HT1080 (cell line): ENCODE results near the gene SRPK1. TPM values are rescaled to one million over a fixed set of nuclear protein-coding genes. Genes with fewer than 3 reads are reported as not detected.
A peak's percentile ranks its signal among the peaks of the same experiment; 100 is the strongest.

ENCODE experiments used
- DNase-seq: peaks from one replicate; pipeline ENCODE4 v3.0.0-alpha.2; 2015; ENCODE audit warnings: low read depth
- total RNA-seq: library from RNA; depleted of rRNA; stranded (reverse); fragments of >200 nt; shearing (Covaris generic); gene quantifications from 2 replicates; pipeline ENCODE4 v1.2.3, GENCODE V29; 2014

Gene SRPK1
- total RNA-seq, 1 experiment from 2014 or later, result 72.3 TPM

GRCh38 chr6:35903679-35904078 is 17.2 kb downstream of the SRPK1 start:
- DNase-seq, result no peak

- no peak for DNase-seq
Observed at GRCh38 chr6:35900448-35900847, 20.4 kb downstream of the SRPK1 start.

- DNase-seq, result no peak
Observed at GRCh38 chr6:35898003-35898402, 22.9 kb downstream of the SRPK1 start.

DNA sequence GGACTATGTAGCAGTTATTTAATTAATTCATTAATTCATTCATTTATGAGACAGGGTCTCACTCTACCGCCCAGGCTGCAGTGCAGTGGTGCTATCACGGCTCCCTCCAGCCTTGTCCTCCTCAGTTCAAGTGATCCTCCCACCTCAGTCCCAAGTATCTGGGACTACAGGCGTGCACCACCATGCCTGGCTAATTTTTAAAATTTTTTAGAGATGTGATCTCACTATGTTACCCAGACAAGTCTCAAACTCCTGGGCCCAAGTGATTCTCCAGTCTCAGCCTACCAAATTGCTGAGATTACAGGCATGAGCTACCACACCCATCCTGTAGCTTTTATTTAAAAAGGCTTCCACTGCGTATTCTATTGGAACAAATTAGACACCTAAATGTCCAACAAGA is 23.4 kb downstream of the SRPK1 start:
- DNase-seq, result no peak

GRCh38 chr6:35897036-35897435 is 23.9 kb downstream of the SRPK1 start:
- DNase-seq, result no peak

- DNase-seq, result no peak
Observed at GRCh38 chr6:35896228-35896627, 24.7 kb downstream of the SRPK1 start.

- no peak for DNase-seq
Observed at GRCh38 chr6:35895560-35895959, 25.3 kb downstream of the SRPK1 start.

GRCh38 chr6:35894776-35895175 is 26.1 kb downstream of the SRPK1 start:
- DNase-seq, result no peak

DNA sequence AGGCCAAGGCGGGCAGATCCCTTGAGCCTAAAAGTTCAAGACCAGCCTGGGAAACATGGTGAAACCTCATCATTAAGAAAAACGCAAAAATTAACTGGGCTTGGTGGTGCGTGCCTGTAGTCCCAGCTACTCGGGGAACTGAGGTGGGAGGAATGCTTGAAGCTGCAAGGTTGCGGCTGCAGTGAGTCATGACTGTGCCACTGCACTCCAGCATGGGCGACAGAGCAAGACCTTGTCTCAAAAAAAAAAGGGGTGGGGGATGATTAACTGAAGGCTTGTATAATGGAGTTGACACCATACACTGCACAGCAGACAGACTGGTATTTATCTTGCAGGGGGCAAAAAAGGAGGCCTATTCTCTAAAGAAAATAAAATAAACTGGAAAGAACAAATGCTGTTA is 27.7 kb downstream of the SRPK1 start:
- peak; percentile 25 for DNase-seq

- no peak for DNase-seq
Observed at GRCh38 chr6:35892482-35892881, 28.4 kb downstream of the SRPK1 start.

GRCh38 chr6:35879151-35879550 is 41.7 kb downstream of the SRPK1 start:
- no peak for DNase-seq

GRCh38 chr6:35876902-35877301 is 44.0 kb downstream of the SRPK1 start:
- DNase-seq, result no peak

DNA sequence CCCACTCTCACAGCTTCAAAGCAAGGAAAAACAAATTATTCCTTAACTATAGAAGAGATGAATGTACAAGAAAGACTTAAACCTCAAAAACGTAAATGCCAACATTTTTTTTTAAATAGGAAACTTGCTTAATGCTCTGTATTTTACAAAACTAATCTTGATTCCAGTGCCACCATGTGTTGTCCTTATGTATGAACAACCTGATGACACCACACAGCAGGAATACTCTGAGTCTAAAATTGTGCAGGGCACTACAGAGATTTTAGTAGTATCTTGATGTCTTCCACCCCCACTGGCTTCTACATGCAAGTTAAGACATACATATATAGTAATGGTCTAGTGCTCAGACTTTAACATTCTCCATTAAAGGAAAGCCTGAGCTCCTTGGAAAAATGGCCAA is 46.2 kb downstream of the SRPK1 start:
- no peak for DNase-seq

GRCh38 chr6:35859367-35859766 is 61.5 kb downstream of the SRPK1 start:
- DNase-seq, result no peak

DNA sequence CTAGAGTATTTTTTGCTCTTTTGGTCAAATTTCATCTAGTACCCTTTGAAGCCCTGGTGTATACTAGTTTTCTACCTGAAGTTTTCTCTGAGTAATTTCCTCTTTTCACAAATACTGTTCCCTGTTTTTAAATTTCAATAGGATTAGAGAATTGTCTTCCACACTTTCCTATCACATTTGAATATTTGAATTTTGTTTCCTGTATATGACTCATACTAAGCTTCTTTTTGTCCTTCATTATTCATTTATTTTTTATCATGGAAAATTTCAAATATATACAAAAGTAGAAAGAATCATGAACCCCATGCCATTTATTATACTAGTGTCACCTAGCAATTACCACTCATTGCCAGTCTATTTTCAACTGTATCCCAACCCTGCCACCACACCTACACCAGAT is 63.0 kb downstream of the SRPK1 start:
- DNase-seq, result no peak

GRCh38 chr6:35856250-35856649 is 64.6 kb downstream of the SRPK1 start:
- no peak for DNase-seq

- DNase-seq, result no peak
Observed at GRCh38 chr6:35852994-35853393, 67.9 kb downstream of the SRPK1 start.

DNA sequence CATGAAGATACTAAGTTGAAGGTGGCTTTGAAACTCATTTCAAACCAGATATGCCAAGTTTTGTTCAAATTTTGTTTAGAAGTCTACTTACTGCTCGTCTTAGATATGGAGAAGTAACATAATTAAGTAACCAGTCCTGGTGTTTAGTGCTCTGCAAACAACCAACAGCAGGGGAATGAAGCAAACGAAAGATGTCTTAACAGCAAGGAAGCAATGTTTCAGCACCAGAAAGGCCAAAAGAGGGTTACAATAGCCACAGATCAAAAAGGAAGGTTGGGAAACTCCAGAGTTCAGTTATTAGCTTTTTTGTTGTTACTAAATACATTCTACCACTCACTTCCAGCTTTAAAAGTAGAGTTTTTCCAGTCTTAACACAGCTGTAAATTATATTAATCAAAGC is 70.7 kb downstream of the SRPK1 start:
- no peak for DNase-seq

- DNase-seq, result no peak
Observed at GRCh38 chr6:35844290-35844689, 76.6 kb downstream of the SRPK1 start.

DNA sequence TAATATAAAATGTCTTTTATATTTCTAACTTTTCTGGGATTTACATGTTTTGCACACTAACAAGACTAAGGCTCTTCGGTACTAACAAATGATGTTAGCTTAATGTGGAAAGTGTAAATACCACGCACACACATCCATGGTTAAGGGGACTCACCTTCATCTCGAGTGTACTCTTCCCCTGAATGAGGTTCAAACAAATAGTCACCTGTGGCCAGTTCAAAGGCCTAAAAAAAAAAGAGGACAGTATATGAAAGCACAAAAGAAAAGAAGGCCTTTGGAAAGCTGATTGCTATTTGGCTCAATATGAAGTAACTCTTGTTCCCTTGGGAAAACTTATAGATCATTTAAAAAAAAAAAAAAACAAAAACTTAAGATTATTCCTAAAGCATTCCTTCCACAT is 78.5 kb downstream of the SRPK1 start:
- DNase-seq, result no peak

- no peak for DNase-seq
Observed at GRCh38 chr6:35839019-35839418, 81.9 kb downstream of the SRPK1 start.

DNA sequence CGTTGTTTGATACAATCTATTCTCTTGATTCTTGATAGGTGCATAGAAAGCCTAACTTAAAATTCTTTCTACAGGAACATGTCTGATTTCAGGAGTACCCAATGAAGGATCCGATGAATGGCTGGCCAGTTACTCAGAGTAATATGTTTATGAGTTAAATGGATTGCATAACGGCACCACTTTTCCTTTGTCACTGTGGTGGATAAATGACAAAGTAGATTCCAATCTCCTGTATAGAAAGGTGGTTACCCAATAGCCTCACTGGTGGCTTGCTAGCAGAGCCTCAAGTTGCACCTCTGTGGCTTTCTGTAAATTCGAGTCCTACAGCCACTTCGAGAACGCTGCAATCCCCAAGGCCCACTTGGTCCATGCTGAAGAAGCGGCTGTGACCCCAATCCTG is 87.4 kb downstream of the SRPK1 start:
- no peak for DNase-seq

DNA sequence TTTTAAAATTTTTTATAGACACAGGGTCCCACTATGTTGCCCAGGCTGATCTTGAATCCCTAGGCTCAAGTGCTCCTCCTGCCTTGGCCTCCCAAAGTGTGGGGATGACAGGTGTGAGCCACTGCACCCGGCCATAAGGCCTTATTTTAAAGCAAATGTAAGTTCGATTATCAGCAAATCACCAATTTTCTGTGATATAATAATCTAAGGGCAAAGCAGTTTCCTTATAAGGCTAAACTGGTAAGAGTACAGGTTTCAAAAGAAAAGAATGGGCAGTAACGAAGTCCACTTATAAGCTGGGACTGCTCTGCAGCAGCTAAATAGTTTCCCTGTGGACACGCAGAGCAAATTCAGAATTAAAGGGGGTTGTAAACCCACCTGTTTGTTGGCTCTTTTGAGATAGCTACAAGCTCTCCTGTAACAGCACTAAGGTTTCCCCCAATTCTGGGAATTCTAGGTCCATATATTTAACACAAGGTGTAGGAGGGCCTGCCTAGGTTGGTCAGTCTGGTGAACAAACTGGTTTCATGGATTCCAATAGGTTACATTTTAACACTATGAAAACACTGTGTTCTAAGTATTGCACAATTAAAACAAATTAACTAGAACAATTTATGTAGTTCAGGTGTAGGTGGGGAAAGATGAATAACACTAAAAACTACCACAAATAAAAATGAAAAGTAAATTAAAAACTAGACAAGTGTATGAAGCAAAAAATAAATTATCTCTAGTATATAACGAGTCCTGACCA is 89.5 kb downstream of the SRPK1 start:
- no peak for DNase-seq

- DNase-seq, result no peak
Observed at GRCh38 chr6:35829306-35829705, 91.6 kb downstream of the SRPK1 start.
